WTC11 (cell line): ENCODE measurements around the gene AADACL4. TPM values are rescaled to one million over a fixed set of nuclear protein-coding genes. Genes with fewer than 3 reads are reported as not detected.

Experiments
- ATAC-seq: fragments of 200-7000 bp; cut with Tn5 transposase; 2 replicates; pipeline ENCODE4 v1.10.0; 2021; ENCODE audit warnings: mild to moderate bottlenecking, moderate library complexity
- CTCF ChIA-PET: fragments of 300-600 bp; sonication (Branson Sonifier 250); formaldehyde crosslinking; loops from one replicate; lab custom pipeline; 2021; ENCODE audit warnings: antibody characterized with exemption; lab: Charles Lee
- POLR2A ChIA-PET: fragments of 350-600 bp; sonication (Branson Sonifier 250); formaldehyde crosslinking; loops from one replicate; lab custom pipeline; 2021; ENCODE audit warnings: antibody characterized with exemption; lab: Charles Lee
- DNase-seq: peaks from one replicate; pipeline ENCODE4 v3.0.0; 2021; ENCODE audit warnings: low spot score
- H3K27ac Mint-ChIP-seq: 2 replicates; pipeline ENCODE4 v1.8.0; 2021; ENCODE audit warnings: mixed read lengths
- H3K27me3 Mint-ChIP-seq: 2 replicates; pipeline ENCODE4 v1.8.0; 2021; ENCODE audit warnings: low read depth, mild to moderate bottlenecking, moderate library complexity, mixed read lengths
- H3K36me3 Mint-ChIP-seq: 2 replicates; pipeline ENCODE4 v1.8.0; 2021; ENCODE audit warnings: mixed read lengths
- H3K4me1 Mint-ChIP-seq: 2 replicates; pipeline ENCODE4 v1.8.0; 2022; ENCODE audit warnings: mixed read lengths
- H3K4me3 Mint-ChIP-seq: 2 replicates; pipeline ENCODE4 v1.8.0; 2021; ENCODE audit warnings: mild to moderate bottlenecking, moderate library complexity, mixed read lengths
- H3K9me3 Mint-ChIP-seq: 2 replicates; pipeline ENCODE4 v1.8.0; 2021; ENCODE audit warnings: mixed read lengths
- ATF1 ChIP-seq: sonication (generic); formaldehyde crosslinking; IDR thresholded peaks from 2 replicates; pipeline ENCODE4 v1.8.1; 2023; ENCODE audit warnings: mild to moderate bottlenecking, moderate library complexity, missing genetic modification reagents
- CREB1 ChIP-seq: sonication (generic); formaldehyde crosslinking; IDR thresholded peaks from 2 replicates; pipeline ENCODE4 v1.8.0; 2023; ENCODE audit warnings: mild to moderate bottlenecking, missing genetic modification reagents
- FOXK1 ChIP-seq: sonication (generic); formaldehyde crosslinking; IDR thresholded peaks from 2 replicates; pipeline ENCODE4 v1.8.0; 2022; ENCODE audit warnings: mild to moderate bottlenecking, moderate library complexity, missing genetic modification reagents
- GRHL2 ChIP-seq: fragments of 250-450 bp; sonication (Bioruptor Pico); IDR thresholded peaks from 2 replicates; pipeline ENCODE4 v1.8.0; 2022; ENCODE audit warnings: mild to moderate bottlenecking, moderate library complexity; ENCODE audit not compliant: insufficient replicate concordance, severe bottlenecking
- HMGA2 ChIP-seq: fragments of 250-450 bp; sonication (Bioruptor Pico); IDR thresholded peaks from 2 replicates; pipeline ENCODE4 v1.4.0; 2021; ENCODE audit warnings: mild to moderate bottlenecking, moderate library complexity
- MLX ChIP-seq: sonication (generic); formaldehyde crosslinking; IDR thresholded peaks from 2 replicates; pipeline ENCODE4 v1.8.1; 2023; ENCODE audit warnings: mild to moderate bottlenecking, missing genetic modification reagents, moderate library complexity
- NFYB ChIP-seq: sonication (generic); formaldehyde crosslinking; conservative IDR thresholded peaks from 2 replicates; pipeline ENCODE4 v1.8.0; 2022; ENCODE audit warnings: low read depth, missing genetic modification reagents
- NR3C1 ChIP-seq: sonication (generic); formaldehyde crosslinking; conservative IDR thresholded peaks from 2 replicates; pipeline ENCODE4 v1.8.1; 2023; ENCODE audit warnings: low read depth, mild to moderate bottlenecking, missing genetic modification reagents
- PRRX2 ChIP-seq: fragments of 250-450 bp; sonication (Bioruptor Pico); IDR thresholded peaks from 2 replicates; pipeline ENCODE4 v1.8.0; 2021; ENCODE audit warnings: mild to moderate bottlenecking
- TEAD1 ChIP-seq: sonication (generic); formaldehyde crosslinking; IDR thresholded peaks from 2 replicates; pipeline ENCODE4 v1.8.0; 2022; ENCODE audit warnings: mild to moderate bottlenecking, missing genetic modification reagents
- ZBTB43 ChIP-seq: sonication (generic); formaldehyde crosslinking; IDR thresholded peaks from 2 replicates; pipeline ENCODE4 v1.8.1; 2023; ENCODE audit warnings: mild to moderate bottlenecking, missing genetic modification reagents
- ZNF121 ChIP-seq: sonication (generic); formaldehyde crosslinking; IDR thresholded peaks from 2 replicates; pipeline ENCODE4 v1.8.0; 2023; ENCODE audit warnings: missing genetic modification reagents
- ZNF232 ChIP-seq: sonication (generic); formaldehyde crosslinking; IDR thresholded peaks from 2 replicates; pipeline ENCODE4 v1.8.0; 2022; ENCODE audit warnings: mild to moderate bottlenecking, missing genetic modification reagents
- ZNF423 ChIP-seq: fragments of 250-450 bp; sonication (Bioruptor Pico); IDR thresholded peaks from 2 replicates; pipeline ENCODE4 v2.1.2; 2022; ENCODE audit warnings: mild to moderate bottlenecking, moderate library complexity
- total RNA-seq: library from RNA; stranded (reverse); gene quantifications from 3 replicates; pipeline ENCODE4 v1.2.3, GENCODE V29; 2021
- TF ChIP-seq, protein P1 (sequence below): sonication (generic); formaldehyde crosslinking; IDR thresholded peaks from 2 replicates; pipeline ENCODE4 v1.8.0; 2022; ENCODE audit warnings: mild to moderate bottlenecking, missing genetic modification reagents
- TF ChIP-seq, protein P2 (sequence below): sonication (generic); formaldehyde crosslinking; IDR thresholded peaks from 2 replicates; pipeline ENCODE4 v1.8.0; 2023; ENCODE audit warnings: mild to moderate bottlenecking, missing genetic modification reagents

Gene AADACL4
- total RNA-seq, 1 experiment from 2014 or later: 0.11 TPM

- Mint-ChIP-seq H3K27ac (no peak overlapping the region), H3K4me1 (peaks cover 47% of the 10 kb centered on the region), H3K27me3 (no peaks in the 10 kb centered on the region; the same call in 1 of the 2 replicates), H3K36me3 (no peaks in the 10 kb centered on the region), H3K4me3 (no peak overlapping the region), H3K9me3 (no peaks in the 10 kb centered on the region)
- ATAC-seq (no peak), DNase-seq (no peak)
- ChIA-PET POLR2A (interaction anchor here (6.0 kb wide), 1 partner anchor 25 kb away, joined by 60 read pairs; no protein-coding TSS in a partner anchor), CTCF (interaction anchor here (0.6 to 8.3 kb wide), 18 partner anchors 10 to 344 kb away, joined by 3 to 107 read pairs (median 6); partner anchors contain the start of gene AADACL4)
- no peak for TF ChIP-seq GRHL2 (CRISPR knock-in tag)
- TF ChIP-seq NR3C1 (CRISPR knock-in tag): no peak
- TF ChIP-seq MLX (CRISPR knock-in tag): no peak
- TF ChIP-seq ZNF423 (CRISPR knock-in tag): no peak
- TF ChIP-seq FOXK1 (CRISPR knock-in tag): no peak
- TF ChIP-seq, protein P1, sequence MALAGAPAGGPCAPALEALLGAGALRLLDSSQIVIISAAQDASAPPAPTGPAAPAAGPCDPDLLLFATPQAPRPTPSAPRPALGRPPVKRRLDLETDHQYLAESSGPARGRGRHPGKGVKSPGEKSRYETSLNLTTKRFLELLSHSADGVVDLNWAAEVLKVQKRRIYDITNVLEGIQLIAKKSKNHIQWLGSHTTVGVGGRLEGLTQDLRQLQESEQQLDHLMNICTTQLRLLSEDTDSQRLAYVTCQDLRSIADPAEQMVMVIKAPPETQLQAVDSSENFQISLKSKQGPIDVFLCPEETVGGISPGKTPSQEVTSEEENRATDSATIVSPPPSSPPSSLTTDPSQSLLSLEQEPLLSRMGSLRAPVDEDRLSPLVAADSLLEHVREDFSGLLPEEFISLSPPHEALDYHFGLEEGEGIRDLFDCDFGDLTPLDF (CRISPR knock-in tag): no peak
- TF ChIP-seq TEAD1: no peak
- TF ChIP-seq HMGA2 (CRISPR knock-in tag): no peak
- TF ChIP-seq, protein P2, sequence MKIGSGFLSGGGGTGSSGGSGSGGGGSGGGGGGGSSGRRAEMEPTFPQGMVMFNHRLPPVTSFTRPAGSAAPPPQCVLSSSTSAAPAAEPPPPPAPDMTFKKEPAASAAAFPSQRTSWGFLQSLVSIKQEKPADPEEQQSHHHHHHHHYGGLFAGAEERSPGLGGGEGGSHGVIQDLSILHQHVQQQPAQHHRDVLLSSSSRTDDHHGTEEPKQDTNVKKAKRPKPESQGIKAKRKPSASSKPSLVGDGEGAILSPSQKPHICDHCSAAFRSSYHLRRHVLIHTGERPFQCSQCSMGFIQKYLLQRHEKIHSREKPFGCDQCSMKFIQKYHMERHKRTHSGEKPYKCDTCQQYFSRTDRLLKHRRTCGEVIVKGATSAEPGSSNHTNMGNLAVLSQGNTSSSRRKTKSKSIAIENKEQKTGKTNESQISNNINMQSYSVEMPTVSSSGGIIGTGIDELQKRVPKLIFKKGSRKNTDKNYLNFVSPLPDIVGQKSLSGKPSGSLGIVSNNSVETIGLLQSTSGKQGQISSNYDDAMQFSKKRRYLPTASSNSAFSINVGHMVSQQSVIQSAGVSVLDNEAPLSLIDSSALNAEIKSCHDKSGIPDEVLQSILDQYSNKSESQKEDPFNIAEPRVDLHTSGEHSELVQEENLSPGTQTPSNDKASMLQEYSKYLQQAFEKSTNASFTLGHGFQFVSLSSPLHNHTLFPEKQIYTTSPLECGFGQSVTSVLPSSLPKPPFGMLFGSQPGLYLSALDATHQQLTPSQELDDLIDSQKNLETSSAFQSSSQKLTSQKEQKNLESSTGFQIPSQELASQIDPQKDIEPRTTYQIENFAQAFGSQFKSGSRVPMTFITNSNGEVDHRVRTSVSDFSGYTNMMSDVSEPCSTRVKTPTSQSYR (CRISPR knock-in tag): no peak
- TF ChIP-seq NFYB (CRISPR knock-in tag): no peak
Observed at GRCh38 chr1:12620488-12620865, 23.4 kb upstream of the AADACL4 start.

DNA sequence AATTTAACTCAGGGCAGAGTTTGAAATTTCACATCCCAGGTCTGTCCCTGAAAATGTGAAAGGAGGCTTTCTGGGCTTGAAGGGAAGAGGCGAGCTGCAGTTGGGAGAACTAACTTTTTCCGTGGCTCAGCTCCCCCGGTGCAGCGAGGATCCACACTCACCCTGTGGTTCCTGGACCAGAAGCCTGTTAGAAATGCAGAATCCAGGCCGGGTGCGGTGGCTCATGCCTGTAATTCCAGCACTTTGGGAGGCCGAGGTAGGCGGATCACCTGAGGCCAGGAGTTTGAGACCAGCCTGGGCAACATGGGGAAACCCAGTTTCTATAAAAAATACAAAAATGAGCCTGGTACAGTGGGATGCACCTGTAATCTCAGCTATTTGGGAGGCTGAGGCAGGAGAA lies 23.0 kb upstream of the AADACL4 start:
- H3K4me3 Mint-ChIP-seq: no peak overlapping the region
- POLR2A ChIA-PET: no interaction called here
- no peaks in the 10 kb centered on the region for H3K36me3 Mint-ChIP-seq
- peaks cover 44% of the 10 kb centered on the region for H3K4me1 Mint-ChIP-seq
- TF ChIP-seq PRRX2 (CRISPR knock-in tag) (no peak), ZBTB43 (CRISPR knock-in tag) (no peak), ZNF121 (CRISPR knock-in tag) (no peak), ATF1 (CRISPR knock-in tag) (no peak), ZNF232 (CRISPR knock-in tag) (no peak), MLX (CRISPR knock-in tag) (no peak), CREB1 (CRISPR knock-in tag) (no peak)
- TF ChIP-seq, all 79 proteins: peak for 0
- ATAC-seq (no peak), DNase-seq (no peak)
- Mint-ChIP-seq H3K27me3 (no peaks in the 10 kb centered on the region; the same call in 1 of the 2 replicates), H3K27ac (no peak overlapping the region), H3K9me3 (no peaks in the 10 kb centered on the region)
- CTCF ChIA-PET: interaction anchor here (1.1 to 8.3 kb wide), 8 partner anchors 15 to 344 kb away, joined by 3 to 107 read pairs (median 24); partner anchors contain the start of gene AADACL4
